SU-DHL-6 (cell line): ENCODE results near the gene AXDND1.

Source experiments
- EZH2phosphoT487 ChIP-seq: fragments of 200-600 bp; sonication (generic), shearing (Covaris generic); conservative IDR thresholded peaks from 2 replicates; pipeline ENCODE4 v1.6.1; 2018; ENCODE audit warnings: mild to moderate bottlenecking, antibody characterized with exemption, low read length, moderate library complexity, mixed read lengths
- TF ChIP-seq, protein P1 (sequence below): fragments of 200-600 bp; sonication (generic); IDR thresholded peaks from one replicate; pipeline ENCODE4 v1.5.1; 2017; ENCODE audit warnings: antibody characterized with exemption, mild to moderate bottlenecking, low read length, moderate library complexity; ENCODE audit not compliant: insufficient read depth, poor library complexity, severe bottlenecking

DNA sequence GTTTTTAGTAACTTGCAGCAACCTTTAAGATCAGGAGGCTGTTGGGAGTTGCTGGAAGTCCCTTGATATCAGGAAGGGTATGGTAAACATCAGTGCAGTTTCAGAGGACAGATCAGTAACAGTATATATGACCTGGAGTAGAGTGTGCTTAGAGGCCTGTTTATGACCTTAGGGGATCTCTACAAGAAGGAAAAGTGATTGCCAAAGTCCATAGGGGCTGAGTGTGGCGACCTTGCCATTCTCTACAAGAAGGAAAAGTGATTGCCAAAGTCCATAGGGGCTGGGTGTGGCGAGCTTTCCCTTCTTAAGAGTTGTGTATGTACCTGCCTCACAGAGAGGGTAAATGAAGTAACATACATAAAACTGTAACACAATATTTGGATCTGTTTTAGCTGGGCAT lies 28.5 kb upstream of the AXDND1 start:
- TF ChIP-seq, protein P1, sequence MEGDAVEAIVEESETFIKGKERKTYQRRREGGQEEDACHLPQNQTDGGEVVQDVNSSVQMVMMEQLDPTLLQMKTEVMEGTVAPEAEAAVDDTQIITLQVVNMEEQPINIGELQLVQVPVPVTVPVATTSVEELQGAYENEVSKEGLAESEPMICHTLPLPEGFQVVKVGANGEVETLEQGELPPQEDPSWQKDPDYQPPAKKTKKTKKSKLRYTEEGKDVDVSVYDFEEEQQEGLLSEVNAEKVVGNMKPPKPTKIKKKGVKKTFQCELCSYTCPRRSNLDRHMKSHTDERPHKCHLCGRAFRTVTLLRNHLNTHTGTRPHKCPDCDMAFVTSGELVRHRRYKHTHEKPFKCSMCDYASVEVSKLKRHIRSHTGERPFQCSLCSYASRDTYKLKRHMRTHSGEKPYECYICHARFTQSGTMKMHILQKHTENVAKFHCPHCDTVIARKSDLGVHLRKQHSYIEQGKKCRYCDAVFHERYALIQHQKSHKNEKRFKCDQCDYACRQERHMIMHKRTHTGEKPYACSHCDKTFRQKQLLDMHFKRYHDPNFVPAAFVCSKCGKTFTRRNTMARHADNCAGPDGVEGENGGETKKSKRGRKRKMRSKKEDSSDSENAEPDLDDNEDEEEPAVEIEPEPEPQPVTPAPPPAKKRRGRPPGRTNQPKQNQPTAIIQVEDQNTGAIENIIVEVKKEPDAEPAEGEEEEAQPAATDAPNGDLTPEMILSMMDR = no peak
- TF ChIP-seq EZH2phosphoT487 = no peak
